Fibroblast of skin of abdomen (primary cell): ENCODE data around the gene CDC42BPG.

Experiments
- DNase-seq: peaks from one replicate; pipeline ENCODE4 v3.0.0-alpha.2; 2013

The CDC42BPG gene

DNA sequence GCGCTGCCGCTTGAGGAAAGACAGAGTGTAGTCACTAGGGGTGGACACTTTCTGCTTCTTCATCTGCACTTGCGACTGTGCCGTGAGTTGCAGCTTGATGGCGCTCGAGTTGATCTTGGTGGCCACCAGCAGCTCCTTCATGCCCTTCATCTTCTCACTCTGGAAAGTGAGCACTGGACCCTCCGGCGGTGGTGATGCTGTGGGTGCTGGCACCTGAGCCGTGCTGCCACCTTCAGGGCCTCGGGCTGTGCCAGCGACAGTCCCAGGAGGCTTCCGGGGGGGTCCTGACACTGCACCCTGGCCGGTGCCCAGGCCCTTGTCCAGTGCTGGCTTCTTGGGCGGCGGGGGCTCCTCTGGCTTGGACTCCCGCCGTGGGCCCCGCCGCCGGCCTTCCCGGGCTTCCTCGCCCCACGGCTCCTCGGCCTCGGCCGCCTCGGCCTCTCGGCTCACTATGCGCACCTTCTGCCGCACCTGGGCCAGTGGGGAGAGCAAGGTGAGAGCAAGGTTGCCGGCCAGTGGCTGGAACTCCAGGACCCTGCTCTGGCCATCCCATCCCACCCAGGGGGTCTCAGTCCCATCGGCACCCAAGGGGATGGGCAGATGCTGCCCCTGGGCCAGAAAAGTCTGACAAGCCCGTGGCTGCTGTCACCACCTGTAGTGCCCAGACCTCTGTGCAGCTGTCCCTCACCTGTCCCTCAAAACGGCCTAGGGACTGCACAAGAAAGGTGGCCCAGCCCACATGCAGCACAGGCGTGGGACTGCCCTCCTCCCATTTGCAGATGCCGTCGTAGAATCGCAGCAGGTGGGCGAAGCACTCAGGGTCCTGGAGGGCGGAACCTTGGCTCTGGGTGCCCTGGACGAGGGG, 39.9 kb downstream of the CDC42BPG start:
- DNase-seq: no peak

DNA sequence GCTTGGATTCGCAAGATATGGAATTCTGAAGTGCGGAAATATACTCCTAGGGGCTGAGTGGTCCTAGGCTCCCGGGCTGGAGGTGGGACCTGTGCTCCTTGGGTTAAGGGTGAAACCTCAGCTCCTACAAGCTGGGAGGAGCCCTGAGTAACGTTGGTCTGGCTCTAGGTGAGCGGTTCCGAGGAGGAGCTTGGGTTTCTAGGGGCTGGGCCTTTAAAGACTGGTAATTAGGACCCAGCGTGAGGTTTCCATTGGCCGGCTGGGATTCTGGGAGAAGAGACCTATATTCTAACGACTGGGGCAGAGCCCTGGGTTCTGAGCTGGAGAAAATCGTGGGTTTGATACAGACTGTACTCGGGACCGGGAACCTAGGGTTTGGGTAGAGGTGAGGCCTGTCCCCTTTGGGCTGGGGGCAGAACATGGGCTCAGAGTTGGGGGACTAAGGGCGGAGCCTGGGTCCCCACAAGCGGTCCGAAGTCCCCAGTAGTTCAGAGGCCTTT, 40.6 kb downstream of the CDC42BPG start:
- DNase-seq: no peak

DNA sequence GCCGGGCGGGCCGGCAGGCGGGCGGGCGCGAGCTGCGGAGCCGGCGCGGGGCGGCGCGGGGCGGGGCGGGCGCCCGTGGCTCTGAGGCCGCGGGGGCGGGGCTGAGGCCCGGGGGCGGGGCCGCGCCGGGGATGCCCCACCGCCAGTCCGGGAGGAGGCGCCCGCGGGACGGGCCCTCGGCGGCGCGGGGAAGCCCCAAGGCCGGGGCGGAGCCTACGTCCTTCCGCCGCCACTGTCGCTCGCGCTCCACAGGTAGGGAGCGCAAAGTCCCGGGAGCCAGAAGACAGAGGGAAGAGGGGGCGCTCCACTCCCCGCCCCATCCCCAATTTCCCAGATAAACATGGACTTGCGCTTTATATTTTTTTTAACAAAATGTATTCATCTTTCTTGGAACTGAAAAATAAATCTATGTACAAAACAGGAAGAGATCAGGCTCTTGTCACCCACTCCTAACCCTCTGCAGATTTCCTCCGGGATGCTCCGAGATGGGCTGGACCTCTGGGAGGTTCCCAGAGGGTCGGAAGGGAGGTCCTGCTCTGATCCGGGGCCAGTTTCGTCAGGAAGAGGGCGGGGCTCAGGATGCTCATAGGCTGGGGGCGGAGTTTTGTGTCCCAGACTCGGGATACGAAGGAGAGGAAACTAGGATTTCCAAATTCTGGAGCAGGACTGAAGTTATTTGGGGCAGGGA, 41.2 kb downstream of the CDC42BPG start, which contains the start of gene MAP4K2:
Gene MAP4K2 (minus strand): TSS at position 57 of the 688 bp plus-strand sequence. CDS start 65 bp downstream, outside the sequence.
- peak; percentile 84 for DNase-seq

DNA sequence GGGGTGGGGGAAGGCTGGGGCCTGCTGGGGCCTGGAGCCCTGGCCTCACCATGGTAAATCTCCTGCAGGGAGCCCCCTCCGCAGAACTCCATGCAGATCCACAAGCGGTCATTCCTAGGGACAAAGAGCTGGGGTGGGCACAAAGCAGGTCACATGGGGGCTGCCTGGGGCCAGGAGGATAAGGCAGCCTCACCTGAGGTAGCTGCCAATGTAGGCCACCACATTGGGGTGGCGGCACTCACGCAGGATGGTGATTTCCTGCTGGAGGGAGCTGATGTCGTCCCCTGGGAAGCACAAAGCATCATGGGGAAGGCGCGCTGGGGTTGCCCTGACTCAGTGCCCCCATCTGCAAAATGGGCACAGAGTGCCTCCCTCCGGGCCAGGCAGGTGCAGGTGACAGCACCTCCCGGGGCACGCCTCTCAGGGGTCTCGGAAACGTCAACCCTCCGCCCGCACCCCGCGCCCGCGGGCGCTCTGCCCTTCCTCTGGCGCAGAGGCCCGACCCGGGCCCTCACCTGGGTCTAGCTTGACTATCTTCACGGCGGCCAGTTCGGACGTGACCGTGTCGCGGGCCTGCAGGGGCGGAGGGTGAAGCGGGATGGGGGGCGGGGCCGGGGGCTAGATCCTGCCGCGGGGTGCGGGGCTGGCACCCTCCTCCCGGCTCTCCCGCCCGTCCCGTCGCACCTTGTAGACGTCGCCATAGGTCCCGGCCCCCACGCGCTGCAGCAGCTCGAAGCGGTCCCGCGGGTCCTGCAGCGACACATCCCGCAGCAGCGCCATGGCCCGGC, 41.9 kb downstream of the CDC42BPG start:
- no peak for DNase-seq

DNA sequence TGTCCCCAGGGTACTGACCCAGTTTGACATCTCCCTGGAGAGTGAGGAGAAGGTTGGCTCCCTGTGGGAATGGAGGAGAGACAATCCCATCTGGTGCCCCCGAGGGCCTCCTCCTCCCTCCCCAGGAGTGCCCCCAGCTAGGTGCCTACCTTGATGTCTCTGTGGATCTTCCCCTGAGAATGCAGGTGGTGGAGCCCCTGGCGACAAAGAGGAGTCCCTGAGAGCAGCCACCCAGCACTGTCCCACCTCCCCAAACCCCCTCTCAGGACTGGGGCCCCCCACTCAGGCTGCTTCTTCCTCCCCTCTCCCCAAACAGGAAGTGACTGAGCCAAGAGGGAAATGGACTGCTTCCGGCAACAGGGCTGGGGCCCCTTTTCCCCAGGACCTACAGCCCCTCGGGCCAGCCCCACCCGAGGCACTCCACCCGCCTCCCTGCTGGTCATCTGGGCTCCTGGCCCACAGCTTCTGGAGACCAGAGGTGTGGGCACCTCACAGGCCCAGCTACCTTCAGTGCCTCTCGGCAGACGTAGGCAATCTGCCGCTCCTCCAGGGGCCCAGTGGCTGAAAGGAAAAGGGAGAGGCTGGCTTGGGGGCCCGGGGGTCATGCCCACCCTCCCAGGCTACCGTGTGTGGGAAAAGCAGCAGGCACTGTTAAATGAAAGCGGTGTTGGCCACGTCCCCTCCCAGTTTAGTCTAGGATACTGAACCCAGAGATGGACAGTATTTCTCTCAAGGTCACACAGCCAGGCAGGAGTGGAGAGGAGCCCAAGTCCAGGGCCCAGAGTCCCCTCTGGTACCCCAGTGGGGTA, 42.7 kb downstream of the CDC42BPG start:
- no peak for DNase-seq

DNA sequence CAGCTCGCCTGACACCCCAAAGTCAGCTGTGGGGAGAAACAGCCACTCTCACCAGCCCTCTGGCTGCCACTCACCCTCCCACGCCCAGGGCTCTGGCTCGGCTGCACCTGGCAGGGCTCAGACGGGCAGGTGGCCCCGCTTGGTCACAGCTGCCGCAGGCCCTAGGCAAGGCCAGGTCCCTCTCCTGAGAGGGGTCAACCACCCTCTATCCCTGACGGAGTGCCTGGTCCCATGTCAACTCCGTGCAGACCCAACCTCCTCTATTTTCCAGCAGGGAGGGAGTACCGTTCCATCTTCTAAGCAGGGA, 43.3 kb downstream of the CDC42BPG start:
- DNase-seq: no peak

DNA sequence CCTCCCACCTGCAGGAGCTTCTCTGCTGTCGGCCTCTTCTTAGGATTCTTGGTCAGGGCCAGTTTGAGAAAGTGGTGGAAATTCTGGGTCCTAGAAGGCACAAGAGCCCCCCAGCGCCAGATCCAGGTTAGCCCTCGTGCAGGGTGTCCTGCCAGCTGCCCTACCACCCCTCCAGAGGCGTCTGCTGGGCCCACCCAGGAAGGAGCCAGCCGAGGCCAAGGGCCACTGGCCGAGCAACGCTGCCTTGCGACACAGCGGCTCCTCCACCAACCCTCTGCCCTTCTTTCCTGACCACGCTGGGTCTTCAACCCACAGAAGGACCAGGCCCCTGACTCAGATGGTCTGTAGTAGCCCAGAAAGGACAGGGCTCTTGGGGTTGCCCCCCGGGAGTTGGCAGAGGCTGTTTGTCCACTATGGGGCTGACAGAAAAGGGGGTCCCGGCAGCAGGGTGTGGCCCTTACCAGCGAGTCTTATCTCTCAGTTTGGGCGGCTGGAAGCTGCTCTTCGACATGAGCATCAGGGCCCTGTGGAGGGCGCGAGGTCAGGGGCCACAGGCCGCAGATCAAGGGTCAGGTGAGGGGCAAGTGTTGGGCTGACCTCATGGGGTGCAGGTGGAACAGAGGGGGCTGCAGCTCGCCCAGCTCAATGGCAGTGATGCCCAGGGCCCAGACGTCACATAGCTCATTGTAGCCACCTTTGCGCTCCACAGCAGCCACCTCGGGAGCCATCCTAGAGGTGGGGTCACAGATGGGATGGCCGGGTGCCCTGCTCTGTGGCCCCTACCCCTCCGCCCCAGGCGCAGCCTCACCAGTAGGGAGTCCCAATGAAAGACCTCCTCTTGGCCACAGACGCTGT, 43.9 kb downstream of the CDC42BPG start:
- no peak for DNase-seq

DNA sequence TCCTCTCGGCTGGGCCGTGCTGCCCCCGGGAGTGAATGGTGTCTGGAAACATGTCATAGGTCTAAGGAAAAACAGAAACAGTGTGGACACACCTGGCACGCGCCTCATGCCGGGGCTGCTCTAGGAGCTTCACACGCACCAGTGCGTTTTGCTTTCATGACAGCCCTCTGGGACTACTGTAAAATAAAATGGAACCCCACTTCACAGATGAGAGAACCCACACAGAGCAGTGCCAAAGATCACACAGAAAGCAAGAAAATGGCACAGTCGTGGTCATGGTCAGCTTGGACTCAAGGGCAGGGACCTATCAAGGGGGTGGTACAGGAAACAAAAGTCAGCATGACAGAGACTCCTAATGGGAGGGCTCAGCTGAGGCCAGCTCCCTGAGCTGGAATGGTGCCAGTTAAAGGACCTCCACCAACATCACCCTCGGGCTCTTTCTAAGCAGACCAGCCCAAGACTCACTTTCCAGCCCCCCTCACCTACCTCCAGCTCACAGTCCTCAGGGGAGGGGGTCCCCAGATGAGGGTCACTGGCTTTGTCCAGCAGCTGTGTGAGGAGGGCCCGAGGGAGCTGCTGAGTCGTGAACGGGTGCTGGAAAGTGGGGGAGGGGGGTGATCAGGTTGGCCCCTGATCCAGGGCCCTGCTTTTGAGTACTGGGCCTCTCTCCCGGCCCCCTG, 44.7 kb downstream of the CDC42BPG start:
- no peak for DNase-seq

DNA sequence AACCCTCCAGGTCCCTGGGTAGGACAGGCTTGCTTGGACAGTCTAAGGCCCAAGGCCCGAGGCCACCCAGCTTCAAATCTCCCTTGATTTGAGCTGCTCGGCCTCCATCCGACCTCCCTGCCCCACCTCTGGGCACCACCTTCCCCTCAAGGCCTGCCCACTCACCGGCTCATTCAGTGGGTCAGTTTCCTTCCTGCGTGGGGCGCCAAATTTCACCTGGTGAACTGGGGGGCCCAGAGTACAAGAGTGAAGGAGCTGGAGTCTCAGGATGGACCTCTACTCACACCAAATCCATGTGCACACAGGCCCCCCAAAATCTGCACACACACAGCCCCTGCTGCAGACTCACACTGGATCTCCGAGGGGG, 45.2 kb downstream of the CDC42BPG start:
- no peak for DNase-seq

DNA sequence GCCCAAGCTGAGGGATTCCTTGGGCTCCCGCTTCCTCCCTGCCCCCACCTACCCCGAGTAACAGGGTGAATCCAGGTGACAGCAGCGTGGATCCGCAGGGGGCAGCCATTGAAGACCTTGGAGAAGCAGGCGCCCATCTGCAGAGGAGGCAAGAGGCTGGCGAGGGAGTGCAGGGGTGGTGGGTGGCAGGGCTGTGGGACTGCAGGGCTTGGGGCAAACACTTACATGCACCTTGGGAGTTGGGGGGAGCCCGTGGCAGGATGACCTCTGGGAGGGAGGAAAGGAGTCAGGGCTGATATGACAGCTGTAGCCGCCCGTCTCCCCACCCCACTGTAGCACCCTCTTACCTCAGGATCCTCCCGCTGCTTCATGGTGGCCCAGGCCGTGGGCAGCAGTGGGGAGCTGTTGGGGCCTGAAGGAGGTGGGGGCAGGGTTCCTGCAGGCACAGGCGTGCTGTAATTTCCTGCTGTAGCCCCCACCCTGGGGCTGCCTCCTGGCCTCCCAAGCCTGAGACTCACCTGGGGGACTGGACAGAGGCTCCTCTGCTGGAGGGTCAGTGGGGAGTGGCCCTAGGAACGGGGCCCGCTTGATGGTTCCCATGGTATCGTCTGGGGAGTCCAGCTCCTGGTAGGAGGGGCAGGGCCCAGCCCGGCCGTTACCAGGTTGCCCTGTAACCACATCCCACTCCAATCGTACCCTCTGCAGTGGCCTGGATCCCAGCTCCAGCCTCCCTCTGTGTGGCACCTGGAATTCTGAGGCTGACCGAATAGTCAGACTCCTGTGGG, 47.5 kb downstream of the CDC42BPG start:
- DNase-seq: no peak

DNA sequence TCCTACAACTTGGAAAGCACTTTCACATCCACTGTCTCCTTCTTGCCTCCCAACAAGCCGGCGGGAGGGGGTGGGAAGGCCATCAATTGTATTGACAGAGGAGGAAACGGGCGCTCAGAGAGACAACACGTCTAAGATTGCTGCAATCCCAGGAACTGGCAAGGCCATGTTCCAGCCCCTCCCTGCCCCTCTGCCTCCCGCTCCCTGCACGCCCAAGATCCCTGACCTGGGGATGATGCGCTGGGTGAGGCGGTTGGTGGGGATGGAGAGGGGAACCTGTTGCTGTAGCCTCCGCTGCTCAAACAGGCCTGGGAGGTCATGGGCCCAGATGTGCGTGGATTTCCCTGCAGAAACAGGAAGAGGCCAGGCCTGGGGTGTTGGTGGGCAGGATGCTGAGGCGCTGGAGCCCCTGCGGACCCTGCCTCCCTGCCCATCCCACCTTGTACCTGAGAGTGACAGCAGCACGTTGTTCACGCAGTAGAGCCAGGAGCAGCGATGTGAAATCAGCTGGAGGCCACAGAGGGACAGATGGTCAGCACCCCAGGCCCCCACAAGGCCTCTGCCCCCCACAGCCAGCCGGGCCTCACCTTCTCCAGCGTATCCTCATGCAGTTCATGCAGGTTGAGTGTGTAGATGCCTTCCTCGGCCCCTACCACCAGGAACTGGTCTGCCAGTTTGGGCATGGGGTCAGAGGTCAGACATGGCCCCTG, 48.3 kb downstream of the CDC42BPG start:
- no peak for DNase-seq

DNA sequence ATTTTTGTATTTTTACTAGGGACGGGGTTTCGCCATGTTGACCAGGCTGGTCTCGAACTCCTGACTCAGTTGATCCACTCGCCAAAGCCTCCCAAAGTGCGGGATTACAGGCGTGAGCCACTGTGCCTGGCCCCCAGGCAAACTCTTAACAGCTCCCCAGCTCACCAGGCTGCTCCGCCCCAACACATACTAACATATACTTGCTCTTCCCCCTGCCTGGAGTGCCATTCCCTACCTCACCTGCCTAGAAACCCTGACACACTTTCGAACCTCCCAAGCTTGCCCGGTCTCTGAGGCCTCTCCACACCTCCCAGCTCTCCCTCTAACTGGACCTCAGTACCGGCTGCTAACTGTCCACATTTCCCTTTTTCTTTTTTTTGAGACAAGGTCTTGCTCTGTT, 49.9 kb downstream of the CDC42BPG start:
- DNase-seq: no peak

DNA sequence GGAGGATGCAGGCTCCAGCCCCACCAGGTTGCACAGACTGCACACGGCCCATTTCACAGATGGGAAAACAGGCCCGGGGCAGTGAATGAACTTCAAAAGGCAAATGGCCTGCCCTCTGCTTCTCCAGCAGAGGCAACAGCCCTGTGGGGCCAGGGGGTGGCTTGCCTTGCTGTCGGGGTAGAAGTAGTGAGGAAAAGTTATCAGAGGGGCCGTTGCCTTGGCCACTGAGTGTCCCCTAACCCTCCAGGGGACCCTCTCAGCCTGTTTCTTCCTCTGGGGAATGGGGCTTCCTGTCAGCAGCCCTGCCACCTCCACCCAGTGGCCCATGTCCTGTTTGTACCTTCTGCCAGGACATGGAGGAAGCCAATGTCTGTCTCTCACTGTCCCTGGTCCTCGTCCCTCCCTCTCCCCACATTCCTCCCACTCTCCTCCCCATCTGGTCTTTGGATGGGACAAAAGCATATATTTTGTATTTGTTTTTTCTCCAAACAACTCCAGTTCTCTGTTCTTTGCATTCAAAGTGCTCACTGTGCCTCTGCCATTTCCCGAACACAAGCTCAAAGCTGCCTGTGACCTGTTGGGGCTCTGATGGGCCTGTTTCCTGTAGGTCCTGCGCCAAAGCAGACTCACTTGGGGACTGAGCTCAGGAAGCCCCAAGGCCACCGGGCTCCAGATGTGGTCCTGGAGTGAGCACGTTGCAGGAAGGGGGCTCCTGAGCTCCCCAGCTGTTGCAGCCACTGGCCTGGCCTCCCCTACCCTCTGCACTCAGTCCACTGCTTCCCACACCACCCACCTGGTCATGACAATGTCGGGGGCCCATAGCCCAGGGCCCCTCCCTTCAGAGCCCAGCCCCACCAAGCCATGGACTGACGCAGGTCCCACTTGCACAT, 50.9 kb downstream of the CDC42BPG start:
- no peak for DNase-seq

DNA sequence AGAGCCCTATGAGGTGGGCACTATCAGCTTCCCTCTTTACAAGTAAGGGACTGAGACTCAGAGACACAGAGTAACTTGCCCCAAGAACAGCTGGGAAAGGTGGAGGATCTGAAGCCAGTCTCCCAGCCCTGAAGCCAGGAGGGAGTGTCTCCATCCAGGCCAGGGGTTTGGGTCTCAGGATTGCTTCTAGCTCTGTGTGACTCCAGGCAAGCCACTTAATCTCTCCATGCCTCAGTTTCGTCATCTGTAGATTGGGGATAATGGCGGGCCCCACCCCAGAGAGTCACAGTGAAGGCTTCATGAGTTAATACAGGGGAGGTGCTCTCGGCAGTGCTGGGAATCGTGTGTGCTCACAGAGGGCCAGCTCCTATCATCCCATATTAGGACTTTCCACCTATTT, 52.0 kb downstream of the CDC42BPG start:
- no peak for DNase-seq

DNA sequence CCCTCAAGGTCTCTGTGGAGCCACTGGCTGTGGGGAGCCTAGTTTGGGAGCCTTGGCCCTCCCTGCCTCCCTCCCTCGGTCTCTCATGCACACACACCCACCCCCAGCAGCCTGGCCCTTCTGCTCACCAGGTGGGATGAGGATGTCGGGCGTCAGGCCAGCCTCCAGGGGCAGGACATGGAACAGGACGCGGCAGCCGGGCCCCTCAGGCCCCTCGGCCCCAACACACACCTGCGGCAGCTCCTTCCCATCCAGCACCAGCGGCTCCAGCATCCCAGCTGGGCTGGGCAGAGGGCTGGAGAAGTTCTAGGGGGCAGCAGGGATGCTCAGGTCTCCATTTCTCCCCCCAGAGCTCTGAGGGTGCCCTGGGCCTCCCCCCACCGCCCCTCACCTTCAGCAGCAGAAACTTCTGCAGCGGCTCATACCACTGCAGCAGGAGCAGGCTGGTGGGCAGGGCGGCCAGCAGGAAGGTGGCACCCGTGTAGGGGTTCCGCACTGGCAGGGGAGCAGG, 52.6 kb downstream of the CDC42BPG start:
- DNase-seq: no peak

DNA sequence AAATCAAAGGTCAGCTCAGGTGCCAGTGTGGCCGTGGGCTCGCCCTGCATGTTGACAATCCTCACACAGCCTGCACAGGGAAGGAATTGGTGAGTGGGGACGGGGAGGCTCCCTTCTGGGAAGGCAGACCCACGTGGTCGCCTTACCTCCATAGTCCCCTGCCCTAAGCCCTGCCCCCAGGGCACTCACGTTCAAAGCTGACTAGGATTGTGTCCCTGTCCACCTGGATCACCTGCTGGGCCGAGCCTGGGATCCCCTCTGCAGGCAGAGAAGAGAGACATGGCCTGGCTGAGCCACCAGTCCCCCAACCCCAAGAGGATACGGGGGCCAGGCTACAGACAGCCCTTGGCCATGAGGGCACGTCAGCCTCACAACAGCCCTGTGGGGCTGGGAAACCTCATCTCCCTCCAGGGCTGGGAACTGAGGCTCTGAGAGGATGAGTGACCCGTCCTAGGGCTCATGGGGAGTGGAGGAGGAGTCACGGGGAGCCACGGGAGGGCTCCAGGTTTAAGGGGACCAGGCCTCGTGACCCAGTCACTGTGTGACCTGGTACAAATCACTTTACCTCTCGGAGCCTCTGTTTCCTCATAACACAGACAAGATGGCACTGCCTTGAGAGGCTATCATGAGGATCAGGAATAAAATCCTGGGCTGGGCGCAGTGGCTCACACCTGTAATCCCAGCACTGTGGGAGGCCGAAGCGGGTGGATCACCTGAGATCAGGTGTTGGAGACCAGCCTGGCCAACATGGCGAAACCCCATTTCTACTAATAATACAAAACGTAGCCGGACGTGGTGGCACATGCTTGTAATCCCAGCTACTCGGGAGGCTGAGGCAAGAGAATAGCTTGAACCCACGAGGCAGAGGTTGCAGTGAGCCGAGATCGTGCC, 54.0 kb downstream of the CDC42BPG start:
- DNase-seq: no peak
